Fibroblast of lung (primary cell): ENCODE results near the gene SPI1.

ENCODE experiments used
- EZH2 ChIP-seq: IDR thresholded peaks from 2 replicates; pipeline ENCODE4 v1.5.1; 2012; ENCODE audit warnings: low read length, control low read depth, mild to moderate bottlenecking; ENCODE audit errors: missing control alignments
- TF ChIP-seq, protein P1 (sequence below), 2 donors: IDR thresholded peaks in 1 of 2; conservative IDR thresholded peaks in 1 of 2; 1 replicate in 1 of 2; 2 replicates in 1 of 2; pipeline ENCODE4 v1.5.1; 2011 to 2012; ENCODE audit warnings: low read length in 2 of 2, control low read depth in 1 of 2, inconsistent platforms in 1 of 2, low read depth in 1 of 2, mild to moderate bottlenecking in 1 of 2

DNA sequence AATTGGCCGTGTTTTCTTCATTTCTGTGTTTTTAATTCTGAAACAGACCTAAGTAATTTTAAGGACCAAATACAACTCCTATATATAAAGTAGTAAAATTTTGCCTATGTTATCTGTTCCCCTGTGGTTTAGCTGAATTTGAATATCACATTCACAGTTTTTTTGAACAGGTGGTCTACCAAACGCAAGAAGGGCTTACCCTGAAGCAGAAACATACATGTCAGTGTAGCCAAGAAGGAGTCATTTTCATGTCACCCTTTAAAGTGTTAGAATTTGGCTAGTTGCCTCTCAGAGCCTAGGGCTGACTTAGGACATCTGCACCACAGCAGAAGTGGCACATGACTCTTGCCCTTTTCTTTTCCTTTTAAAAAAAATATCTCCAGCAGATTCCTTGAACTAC, 60.2 kb downstream of the SPI1 start:
- TF ChIP-seq, protein P1, sequence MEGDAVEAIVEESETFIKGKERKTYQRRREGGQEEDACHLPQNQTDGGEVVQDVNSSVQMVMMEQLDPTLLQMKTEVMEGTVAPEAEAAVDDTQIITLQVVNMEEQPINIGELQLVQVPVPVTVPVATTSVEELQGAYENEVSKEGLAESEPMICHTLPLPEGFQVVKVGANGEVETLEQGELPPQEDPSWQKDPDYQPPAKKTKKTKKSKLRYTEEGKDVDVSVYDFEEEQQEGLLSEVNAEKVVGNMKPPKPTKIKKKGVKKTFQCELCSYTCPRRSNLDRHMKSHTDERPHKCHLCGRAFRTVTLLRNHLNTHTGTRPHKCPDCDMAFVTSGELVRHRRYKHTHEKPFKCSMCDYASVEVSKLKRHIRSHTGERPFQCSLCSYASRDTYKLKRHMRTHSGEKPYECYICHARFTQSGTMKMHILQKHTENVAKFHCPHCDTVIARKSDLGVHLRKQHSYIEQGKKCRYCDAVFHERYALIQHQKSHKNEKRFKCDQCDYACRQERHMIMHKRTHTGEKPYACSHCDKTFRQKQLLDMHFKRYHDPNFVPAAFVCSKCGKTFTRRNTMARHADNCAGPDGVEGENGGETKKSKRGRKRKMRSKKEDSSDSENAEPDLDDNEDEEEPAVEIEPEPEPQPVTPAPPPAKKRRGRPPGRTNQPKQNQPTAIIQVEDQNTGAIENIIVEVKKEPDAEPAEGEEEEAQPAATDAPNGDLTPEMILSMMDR (conservative IDR thresholded peaks at IDR 0.05 in 1 of 2, IDR thresholded peaks at IDR 0.05 in 1 of 2; ENCODE audit: low read depth in 1 of 2, low read length in 2 of 2): no peak
- no peak for TF ChIP-seq EZH2
